GM21619 (cell line): Measurements from ENCODE around the gene IKBKE.

Experiments
- ATAC-seq: cut with Tn5 transposase; IDR thresholded peaks from one replicate; pipeline ENCODE4 v1.9.1; 2021; ENCODE audit not compliant: unreplicated experiment

IKBKE gene

DNA sequence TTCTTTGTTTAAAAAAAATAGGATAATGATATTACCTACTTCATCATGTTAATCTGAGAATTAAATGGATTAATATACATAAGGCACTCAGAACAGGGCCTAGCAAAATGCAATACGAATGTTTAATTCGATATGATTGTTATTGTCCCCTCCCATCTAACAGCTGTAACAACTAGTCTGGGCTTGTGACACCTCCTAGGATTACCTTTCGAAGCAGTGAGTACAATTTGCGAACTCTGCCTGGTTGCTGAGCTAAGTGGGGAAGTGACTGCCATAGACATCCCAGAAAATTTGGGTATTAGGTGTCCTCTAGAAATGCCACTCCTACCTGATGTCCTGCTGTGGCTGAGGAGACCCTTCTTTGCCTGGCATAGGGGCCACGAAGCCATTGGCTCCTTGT, 40.1 kb downstream of the IKBKE start:
- no peak for ATAC-seq

DNA sequence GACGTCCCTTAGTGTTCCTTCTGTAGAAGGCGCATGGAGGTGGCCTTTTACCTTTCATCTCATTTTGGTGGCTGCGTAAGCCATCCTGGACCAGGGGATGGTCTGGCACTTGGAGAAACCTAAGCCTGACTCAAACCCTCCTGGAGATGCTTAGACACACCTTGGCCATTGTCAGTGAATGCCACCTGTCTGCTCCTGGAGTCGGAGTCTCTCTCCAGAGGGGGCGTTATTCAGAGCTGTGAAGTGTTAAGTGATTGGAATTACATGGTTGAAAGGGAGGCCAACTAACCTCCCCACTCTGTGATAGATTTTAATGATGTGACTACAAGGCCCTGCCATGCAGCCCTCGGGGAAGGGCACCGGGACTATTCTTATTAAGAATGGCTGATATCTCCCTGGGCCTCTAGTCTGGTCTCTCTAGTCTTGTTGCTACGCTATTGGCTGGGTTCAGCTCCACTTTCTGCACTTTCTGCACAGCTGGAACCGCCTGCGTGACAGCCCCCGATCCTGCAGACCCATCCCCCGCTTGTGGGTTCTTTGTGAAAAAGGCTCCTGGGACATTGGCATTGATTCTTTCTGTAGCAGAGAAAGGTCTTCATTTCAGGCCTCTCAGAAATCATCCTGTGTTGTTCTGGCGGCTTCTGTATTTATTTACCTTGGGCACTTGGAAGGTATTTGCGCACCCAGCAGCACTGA, 41.2 kb downstream of the IKBKE start:
- ATAC-seq, result no peak

GRCh38 chr1:206512058-206512850, 42.0 kb downstream of the IKBKE start:
- no peak for ATAC-seq

GRCh38 chr1:206512851-206513180, 42.5 kb downstream of the IKBKE start:
- ATAC-seq, result no peak

DNA sequence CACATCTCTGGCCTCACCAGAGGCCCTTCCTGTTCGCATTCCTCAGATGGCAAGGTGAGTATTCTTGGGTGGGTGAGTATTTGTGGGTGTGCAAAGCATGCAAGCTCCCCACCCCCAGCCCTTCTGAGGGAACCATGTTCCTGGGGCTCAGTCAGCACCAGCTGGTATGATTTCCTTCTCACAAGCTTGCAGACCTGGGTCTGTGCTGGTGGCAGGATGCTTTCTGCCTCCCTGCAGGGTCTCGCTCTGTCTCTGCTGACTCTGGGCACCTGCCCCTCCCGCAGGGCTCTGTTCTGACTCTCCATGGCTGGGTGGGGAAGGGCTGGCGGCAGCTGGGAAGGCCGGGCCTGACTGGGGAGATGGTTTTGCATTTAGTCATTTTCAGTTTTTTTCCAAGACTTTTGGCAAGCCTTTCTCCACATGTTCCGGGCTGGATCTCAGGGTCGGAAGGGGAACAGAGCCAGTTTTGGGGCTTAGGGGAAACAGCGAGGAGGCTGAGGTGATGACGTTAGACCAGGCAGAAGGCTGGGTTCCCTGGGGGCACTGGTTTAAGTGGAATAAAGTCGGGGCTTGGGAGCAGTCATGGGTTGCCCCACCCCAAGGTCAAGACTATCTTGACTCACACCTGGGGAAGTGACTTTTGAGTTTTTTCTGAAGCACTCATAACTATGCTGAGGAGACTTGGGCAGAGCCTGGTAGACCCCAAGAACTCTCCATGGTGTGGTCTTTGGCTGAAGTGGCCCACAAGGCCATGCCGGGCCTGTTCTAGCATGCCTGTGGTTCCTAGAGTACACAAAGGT, 43.2 kb downstream of the IKBKE start:
- ATAC-seq, result no peak

GRCh38 chr1:206514813-206515387, 44.6 kb downstream of the IKBKE start:
- ATAC-seq, result no peak

GRCh38 chr1:206516728-206516990, 46.4 kb downstream of the IKBKE start:
- ATAC-seq, result no peak

DNA sequence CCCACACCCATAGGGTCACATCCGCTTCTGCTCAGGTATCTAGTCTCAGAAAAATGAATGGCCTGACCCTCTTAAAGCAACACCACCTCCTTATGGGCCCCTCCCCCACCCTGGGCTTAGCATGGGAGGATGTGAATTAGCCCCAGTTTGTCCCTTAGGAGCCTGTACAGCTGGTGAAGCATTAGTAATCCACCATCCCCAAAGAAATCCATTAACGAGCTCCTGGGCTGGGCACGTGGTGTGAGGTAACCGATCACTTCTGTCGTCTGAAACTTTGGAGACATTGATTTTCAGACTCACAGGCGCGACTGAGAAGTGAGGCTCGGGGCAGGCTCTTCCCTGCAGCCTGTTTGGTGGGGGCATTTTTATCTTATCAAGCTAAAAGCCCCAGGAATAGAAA, 47.5 kb downstream of the IKBKE start:
- no peak for ATAC-seq

DNA sequence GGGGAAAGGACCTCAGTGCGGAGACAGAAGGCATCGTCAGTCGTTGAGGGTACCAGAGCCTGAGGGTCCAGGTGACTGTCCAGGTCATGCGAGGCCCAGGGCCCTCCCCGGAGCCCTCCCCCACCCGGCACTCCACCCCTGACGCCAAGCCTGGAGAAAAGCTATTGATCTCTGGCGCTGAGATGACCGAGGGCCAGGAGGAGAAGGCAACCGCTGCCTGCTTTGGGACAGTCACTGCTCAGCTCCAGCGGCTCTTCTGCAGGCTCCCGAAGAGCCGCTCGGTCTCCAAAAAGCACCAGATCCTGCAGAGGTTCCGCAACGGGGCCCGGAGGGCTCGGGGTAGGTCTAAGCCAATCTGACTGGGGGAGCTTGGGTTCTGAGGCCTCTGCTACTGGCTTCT, 47.9 kb downstream of the IKBKE start:
- ATAC-seq, result no peak

GRCh38 chr1:206518743-206519142, 48.5 kb downstream of the IKBKE start:
- ATAC-seq, result no peak

DNA sequence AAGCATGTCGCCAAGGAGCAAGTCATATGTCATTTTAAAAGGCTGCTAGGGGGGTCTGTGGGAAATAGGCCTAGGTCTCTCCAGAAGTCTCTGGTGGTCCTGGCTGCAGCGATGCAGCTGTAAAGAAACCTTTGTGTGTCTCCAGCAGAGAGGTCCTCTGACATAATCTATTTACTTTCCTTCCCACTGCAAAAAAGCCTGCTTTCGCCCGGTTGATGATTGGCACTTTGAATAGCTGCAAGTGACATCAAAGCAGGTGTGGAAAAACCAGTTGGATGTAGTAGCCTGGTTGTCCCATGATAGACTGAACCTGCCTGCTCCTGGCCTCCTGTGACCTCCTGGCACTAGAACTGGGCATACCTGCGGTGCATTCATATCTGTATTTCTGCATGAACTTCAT, 50.9 kb downstream of the IKBKE start:
- no peak for ATAC-seq

GRCh38 chr1:206521694-206522402, 51.6 kb downstream of the IKBKE start:
- ATAC-seq, result no peak

DNA sequence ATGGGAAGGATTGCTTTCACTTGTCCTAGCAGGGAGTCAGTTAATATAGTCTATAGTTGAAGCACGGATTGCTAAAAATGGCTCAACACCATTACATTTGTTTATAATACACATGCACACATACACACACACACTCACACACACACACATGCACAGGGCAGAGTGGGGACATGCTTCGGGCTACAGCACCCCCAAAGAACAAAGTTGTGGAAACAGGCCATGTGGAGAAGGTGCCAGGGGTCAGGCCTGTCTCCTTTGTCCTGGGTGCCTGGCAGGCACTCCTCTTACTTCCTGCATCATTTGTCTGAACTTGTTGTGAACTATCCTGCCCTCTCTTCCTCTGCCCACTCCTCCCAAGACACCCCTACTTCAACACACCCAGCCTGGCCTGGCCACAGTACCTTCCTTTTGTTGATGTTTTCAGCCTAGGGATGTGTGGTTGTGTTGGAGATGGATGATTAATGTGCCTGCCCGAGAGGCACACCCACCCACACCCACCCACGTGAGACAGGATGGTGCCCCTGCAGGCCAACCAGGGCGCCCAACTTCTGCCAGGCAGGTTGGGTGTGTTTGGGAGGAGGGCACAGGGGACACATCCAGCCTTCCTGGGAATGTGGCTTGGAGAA, 54.6 kb downstream of the IKBKE start:
- ATAC-seq, result no peak

DNA sequence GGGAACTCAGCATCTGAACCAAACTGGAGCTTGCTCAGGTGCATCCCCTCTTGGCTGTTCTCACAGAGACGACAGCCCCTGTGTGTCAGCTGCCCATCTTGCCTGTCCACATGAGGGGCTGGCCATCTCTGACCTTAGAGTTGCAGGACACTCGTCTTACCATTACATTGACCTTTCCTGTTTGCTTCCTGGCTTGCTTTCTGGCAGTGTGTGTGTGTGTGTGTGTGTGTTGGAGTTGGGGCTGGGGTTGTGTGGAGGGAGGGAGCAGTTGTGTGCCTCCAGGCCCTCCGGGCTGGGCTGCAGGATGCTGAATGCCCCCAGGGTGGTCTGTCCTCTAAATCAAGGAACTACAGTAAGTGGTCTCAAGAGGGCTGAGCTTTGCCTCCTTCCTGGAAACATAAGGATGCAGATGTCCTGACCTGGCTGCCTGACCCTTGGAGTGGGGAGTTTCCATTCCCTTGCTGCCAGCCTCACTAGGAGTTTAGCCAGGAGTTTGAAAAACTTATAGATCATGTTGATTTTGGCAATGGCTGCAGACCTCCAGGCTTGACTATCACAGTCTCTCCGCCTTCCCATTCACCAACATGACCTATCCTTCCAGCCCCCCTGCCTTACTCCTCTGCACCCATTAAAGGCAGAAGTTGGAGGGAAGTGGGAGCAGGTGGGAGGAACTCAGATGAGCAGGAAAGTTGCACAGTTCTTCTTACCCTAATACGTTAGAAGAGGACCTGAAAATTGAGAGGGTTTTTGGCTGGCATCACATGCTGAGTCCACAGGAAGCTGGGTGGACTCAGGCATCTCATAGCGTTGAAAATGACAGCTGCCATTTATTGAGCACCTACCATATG, 56.0 kb downstream of the IKBKE start:
- no peak for ATAC-seq

GRCh38 chr1:206529425-206529824, 59.1 kb downstream of the IKBKE start:
- no peak for ATAC-seq

GRCh38 chr1:206532368-206532767, 62.1 kb downstream of the IKBKE start:
- ATAC-seq, result no peak

DNA sequence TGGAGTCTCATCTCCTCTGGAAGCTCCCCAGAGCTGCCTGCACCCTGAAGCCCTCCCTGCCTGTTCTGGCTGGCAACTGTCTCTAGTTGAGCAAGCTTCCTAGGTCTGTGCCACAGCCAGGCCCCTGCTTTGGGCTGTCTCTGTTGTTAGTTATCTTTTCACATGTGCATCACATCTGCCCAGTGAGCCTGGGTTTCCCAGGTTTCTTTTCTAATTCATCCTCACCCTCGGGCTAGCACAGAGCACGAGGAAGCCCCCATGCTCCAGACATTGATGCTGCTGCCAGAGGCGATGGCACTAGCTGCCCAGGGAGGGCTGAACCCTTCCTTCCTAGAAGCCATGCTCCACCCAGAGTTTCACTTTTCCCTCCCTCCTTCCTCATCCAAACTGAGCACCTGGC, 64.3 kb downstream of the IKBKE start:
- ATAC-seq, result no peak

- no peak for ATAC-seq
Measured at GRCh38 chr1:206535853-206536188, 65.5 kb downstream of the IKBKE start.

DNA sequence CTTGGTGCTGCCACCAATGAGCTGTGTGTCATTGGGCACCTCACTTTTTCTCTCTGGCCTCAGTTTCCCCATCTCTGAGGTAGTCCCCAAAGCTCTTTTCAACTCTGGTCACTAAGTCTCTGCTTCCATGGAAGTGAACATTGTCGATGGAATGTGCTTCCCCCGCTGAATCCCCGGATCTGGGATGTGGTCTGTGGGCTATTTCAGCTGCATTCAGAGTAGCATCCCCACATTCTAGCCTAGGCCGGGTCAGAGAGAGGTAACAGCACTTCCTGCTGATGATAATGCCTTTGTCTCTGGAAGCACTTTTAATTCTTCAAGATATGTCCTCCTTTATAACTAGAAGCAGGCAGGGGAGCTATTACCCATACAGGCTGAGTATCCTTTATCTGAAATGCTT, 66.9 kb downstream of the IKBKE start:
- ATAC-seq, result no peak
